Activated CD8-positive, alpha-beta memory T cell treated with anti-CD3 and anti-CD28 coated beads, Interleukin-2, amount 50 U/mL, for 1 hour (primary cell): Measurements from ENCODE around the gene FBXL12.
"Not testable (repeated sequence)": the region's sequence is repeated elsewhere in the genome, so short reads cannot be mapped to it uniquely, and the experiment has no call there.

Experiments
- DNase-seq: peaks from one replicate; pipeline ENCODE4 v3.0.0-alpha.2; 2020; ENCODE audit errors: extremely low read depth

The FBXL12 gene

DNA sequence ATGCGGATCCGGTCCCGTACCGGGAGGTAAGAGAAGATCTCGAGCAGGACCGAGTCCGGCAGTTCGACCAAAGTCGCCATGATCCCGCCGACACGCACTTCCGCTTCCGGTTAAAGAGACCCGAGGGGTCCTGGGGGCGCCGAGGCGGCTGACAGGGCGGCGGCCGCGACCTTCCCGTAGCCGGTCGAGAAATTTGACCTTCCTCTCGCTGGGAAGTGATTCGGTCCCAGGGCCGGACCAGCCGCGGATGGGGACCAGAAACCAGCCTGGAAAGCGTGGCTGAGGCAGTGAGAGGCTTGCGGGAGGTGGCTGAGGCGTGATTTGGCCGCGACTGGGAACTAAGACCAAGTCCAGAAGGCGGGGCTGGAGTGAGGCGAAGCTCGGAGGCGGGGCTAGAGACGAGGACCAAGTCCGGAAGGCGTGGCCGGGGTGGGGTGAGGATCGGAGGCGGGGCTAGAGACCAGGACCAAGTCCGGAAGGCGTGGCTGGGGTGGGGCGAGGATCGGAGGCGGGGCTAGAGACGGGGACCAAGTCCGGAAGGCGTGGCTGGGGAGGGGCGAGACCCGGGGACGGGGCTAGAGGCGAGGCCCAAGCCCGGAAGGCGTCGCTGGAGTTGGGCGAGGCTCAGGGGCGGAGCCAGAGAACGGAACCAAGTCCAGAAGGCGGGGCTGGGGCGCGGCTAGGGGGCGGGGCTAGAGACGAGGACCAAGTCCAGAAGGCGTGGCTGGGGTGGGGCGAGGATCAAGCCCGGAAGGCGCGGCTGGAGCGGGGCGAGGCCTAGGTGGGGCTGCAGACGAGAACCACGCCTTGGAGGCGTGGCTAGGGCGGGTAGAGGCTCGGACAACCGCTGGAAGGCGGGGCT lies at the start of gene FBXL12:
FBXL12 (minus strand) TSS at position 346 of the 862 bp plus-strand sequence; CDS start at position 80, 266 bp downstream.
- DNase-seq: peak; percentile 100

GRCh38 chr19:9865732-9866501 lies 47.0 kb upstream of the FBXL12 start:
- DNase-seq: no peak

DNA sequence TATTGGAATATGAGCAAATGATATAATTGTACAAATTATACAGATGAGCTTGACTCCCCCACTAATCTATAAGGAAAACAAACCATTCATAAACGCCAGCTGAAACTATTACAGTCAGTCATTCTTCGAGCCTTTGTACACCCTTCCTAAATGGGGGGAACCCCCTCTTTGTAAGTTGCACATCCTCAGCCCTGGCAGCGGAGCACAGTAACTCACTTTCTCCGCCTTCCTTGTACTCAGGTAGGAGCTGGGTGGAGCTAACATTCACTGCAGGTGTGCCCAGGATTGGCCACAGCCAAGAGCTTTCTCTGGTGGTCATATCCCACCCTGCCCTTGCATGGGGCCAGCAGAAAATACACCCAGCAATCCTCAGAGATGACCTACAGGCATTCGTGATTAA lies 44.9 kb upstream of the FBXL12 start:
- no peak for DNase-seq

GRCh38 chr19:9862938-9863337 lies 44.1 kb upstream of the FBXL12 start:
- no peak for DNase-seq

DNA sequence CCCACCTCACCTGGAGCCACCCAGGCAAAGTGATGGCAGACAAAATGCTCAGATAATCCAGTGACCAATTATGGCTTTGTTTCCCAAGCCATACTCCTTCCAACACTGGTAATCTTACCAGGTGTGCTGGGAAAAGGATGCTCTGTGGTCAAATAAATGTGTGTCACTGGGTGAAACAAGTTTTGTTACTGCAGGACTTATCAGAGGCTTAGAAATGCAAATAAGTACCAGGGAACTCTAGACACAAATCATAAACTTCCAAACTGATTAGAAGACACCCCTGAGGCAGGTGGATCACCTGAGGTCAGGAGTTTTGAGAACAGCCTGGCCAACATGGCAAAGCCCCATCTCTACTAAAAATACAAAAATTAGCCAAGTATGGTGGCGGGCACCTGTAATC lies 42.6 kb upstream of the FBXL12 start:
- DNase-seq: no peak

GRCh38 chr19:9860407-9860806 lies 41.5 kb upstream of the FBXL12 start:
- no peak for DNase-seq

- no peak for DNase-seq
Measured at GRCh38 chr19:9858766-9859165, 39.9 kb upstream of the FBXL12 start.

DNA sequence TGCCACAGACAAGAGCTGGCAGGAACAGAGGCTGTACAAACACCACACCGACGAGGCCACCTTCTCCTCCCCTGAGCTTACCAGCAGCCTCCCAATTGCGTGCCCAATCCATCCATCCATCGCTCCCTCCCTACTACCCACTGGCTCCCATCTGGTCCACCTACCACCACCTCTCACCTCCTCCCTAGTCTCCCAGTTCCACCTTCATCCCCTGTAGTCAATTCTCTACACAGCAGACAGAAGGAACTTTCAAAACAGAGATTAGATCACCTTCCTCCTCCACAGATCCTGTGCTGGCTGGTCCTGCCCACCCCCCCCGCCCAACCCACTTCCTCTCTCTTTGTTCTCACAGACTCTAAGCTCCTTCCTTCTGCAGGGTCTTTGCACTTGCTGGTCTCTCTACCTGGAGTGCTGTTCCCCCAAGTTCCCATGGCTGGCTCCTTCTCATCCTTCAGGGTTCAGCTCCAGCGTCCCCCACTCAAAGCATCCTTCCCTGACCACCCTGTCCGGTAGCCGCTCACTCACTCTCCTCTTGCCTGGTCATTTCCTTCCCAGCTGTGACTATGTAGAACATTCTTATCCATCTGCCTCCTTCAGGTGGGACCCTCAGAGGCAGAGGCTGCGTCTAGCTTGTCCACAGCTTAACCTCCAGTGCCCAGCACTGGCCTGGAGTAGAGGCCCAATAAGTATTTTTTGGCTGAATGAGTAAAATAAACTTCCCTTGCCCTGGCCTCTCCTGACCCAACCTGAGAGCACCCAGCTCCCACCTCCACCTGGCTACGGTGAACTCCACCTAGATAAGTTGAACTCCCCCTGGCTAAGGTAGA lies 39.3 kb upstream of the FBXL12 start:
- DNase-seq: no peak

GRCh38 chr19:9857076-9857721 lies 38.3 kb upstream of the FBXL12 start:
- DNase-seq: no peak

- DNase-seq: no peak
Measured at GRCh38 chr19:9856609-9857008, 37.7 kb upstream of the FBXL12 start.

- DNase-seq: no peak
Measured at GRCh38 chr19:9854282-9854846, 35.5 kb upstream of the FBXL12 start.

GRCh38 chr19:9850235-9850959 lies 31.5 kb upstream of the FBXL12 start:
- no peak for DNase-seq

- no peak for DNase-seq
Measured at GRCh38 chr19:9849791-9850190, 30.9 kb upstream of the FBXL12 start.

DNA sequence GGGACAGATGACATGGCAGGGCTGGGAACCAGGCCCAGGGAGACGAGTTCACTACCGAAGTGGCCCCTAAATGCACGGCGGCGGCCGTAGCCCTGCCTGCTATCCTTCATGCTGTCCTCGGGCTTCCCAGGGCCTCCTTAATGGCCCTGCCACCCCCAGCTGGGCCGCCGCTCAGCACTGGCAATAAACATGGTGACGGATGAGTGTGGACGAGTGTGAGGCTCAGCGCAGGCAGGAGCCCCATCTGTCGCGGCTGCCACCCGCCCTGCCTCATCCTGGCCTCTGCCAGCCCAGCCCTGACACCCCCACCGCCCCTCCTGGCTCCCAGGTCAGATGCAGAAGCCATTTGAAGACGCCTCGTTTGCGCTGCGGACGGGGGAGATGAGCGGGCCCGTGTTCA lies 29.9 kb upstream of the FBXL12 start:
- no peak for DNase-seq

DNA sequence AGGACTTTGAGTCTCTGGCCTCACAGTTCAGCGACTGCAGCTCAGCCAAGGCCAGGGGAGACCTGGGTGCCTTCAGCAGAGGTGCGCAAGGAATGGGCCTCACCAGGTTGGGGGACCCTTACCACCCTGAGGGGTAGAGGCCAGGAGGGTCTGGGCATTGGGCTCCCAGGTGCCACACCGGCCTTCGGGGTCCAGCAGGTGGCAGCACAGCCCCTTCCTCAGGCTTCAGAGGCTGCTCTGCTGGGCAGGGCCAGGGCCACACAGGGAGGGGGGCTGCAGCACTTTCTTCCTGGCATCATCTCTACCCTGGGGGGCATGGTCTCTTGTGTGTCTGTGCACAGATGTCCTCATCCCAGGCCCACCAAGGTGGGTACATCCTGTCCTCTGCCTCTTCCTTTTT lies 29.2 kb upstream of the FBXL12 start:
- no peak for DNase-seq

DNA sequence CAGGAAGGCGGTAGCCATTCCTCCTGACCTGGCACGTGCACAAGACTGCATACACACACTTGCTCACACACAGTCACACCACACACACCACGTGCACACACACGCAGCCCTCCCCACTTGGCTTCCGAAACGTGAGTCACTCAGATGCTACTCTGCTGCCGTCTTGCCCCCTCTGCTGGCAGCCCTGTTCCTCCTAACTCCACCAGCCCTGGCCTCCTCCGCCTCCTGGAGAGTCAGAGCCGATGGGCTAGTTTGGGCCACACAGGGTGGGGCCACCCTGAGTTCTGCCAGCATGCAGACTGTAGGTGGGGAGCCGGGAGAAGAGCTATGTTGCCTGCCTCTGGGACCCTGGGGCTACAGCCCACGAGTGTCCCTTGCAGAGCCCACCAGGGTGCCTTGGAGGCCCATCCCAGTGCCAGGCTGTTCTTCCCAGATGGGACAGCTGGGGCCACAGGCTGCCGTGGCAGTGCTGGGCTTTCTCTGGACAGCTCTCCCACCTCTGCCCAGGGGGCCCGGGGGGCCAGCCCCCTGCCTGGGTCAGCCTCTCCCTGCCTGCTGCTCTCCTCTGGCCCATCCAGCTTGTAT lies 28.3 kb upstream of the FBXL12 start:
- DNase-seq: no peak

- DNase-seq: not testable (repeated sequence)
Measured at GRCh38 chr19:9843626-9844273, 24.9 kb upstream of the FBXL12 start.

DNA sequence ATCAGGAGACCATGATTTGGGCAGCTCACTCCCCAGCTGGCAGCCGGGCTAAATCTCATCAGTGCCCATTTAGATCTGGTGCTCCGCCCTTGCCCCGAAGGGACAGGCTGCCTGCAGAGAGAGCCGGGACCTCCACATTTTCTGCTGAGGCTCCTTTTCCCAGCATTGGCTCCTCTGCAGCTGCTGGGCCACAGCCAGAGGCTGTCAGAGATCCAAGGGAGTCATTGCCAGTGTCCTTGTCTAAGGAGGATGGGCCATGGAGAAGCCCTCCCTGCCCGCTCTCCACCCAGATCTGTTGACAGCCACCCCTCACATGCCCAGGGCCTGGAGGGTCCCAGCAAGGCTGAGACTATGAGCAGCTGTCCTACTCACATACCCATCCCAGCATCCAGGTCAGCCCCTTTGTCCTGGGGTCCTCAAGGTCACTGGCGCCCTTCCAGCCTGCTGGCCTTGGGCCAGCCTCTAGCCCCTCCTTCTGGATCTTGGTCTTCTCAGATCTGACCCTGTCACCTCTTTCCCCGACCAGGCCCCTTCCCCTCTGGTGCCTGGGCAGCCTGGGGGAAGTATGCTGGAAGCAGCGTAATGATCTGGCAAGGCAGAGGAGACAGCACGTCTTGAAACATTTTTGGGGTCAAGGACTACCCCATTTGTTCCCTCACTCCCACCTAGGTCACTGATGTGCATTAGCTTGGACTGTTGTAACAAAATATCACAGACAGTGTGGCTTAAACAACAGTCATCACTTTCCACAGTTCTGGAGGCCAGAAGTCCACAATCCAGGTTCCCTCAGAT lies 24.2 kb upstream of the FBXL12 start:
- DNase-seq: no peak

DNA sequence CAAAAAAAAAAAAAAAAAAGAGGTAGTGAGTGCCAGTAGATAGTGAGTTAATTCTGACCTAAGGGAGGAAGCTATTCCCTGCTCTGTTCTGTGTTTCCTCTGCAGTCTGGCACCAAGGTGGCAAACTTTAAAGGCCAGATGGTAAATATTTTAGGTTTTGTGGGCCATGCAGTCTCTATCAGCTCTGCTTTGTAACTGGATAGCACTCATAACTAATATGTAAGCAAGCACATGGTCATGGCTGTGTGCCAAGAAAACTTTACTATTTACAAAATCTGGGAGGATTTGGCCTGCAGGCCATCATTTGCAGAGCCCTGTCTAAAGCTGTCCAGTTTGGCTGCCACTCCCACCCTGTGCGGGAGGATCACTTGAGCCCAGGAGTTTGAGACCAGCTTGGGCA lies 20.5 kb upstream of the FBXL12 start:
- DNase-seq: no peak
